Fibroblast of skin of abdomen (primary cell): Measurements from ENCODE around the gene MYOF.
A peak's percentile ranks its signal among the peaks of the same experiment; 100 is the strongest.
"Not testable (repeated sequence)": the region's sequence is repeated elsewhere in the genome, so short reads cannot be mapped to it uniquely, and the experiment has no call there.

ENCODE experiments used
- DNase-seq: peaks from one replicate; pipeline ENCODE4 v3.0.0-alpha.2; 2013

Gene MYOF

GRCh38 chr10:93481637-93482144, 443 bp downstream of the MYOF start:
- no peak for DNase-seq

GRCh38 chr10:93478873-93479272, 3.3 kb downstream of the MYOF start:
- no peak for DNase-seq

GRCh38 chr10:93476756-93477155, 5.4 kb downstream of the MYOF start:
- peak; percentile 43 for DNase-seq

- DNase-seq: peak; percentile 64
These were observed 6.3 kb downstream of the MYOF start for GRCh38 chr10:93475871-93476270.

GRCh38 chr10:93475227-93475626, 6.9 kb downstream of the MYOF start:
- DNase-seq: no peak

- DNase-seq: no peak
These were observed 8.2 kb downstream of the MYOF start for GRCh38 chr10:93473804-93474472.

- no peak for DNase-seq
These were observed 9.0 kb downstream of the MYOF start for GRCh38 chr10:93473161-93473560.

- DNase-seq: peak; percentile 97
These were observed 11.0 kb downstream of the MYOF start for GRCh38 chr10:93471110-93471651.

- no peak for DNase-seq
These were observed 12.7 kb downstream of the MYOF start for GRCh38 chr10:93469454-93469853.

- DNase-seq: peak; percentile 96
These were observed 13.5 kb downstream of the MYOF start for GRCh38 chr10:93468461-93469213.

GRCh38 chr10:93467635-93468034, 14.5 kb downstream of the MYOF start:
- not testable (repeated sequence) for DNase-seq

GRCh38 chr10:93465806-93466675, 16.1 kb downstream of the MYOF start:
- DNase-seq: peak; percentile 88

GRCh38 chr10:93464776-93465388, 17.3 kb downstream of the MYOF start:
- no peak for DNase-seq

GRCh38 chr10:93463723-93464476, 18.2 kb downstream of the MYOF start:
- DNase-seq: peak; percentile 84

GRCh38 chr10:93462881-93463280, 19.3 kb downstream of the MYOF start:
- peak; percentile 75 for DNase-seq

GRCh38 chr10:93462371-93462770, 19.8 kb downstream of the MYOF start:
- DNase-seq: no peak

- peak; percentile 48 for DNase-seq
These were observed 20.3 kb downstream of the MYOF start for GRCh38 chr10:93461807-93462178.

GRCh38 chr10:93461109-93461806, 20.9 kb downstream of the MYOF start:
- peak; percentile 58 for DNase-seq

GRCh38 chr10:93459466-93459865, 22.7 kb downstream of the MYOF start:
- no peak for DNase-seq

GRCh38 chr10:93458821-93459257, 23.3 kb downstream of the MYOF start:
- DNase-seq: peak; percentile 100

- DNase-seq: no peak
These were observed 24.6 kb downstream of the MYOF start for GRCh38 chr10:93457511-93457910.
